Vagina (tissue), 2 donors: Measurements from ENCODE around the gene UROC1.

ENCODE experiments used
- CTCF ChIP-seq, 3 experiments: fragments of 450-650 bp in 2 of 3; fragments of 200-600 bp in 1 of 3; sonication (generic) in 1 of 3; IDR thresholded peaks; one replicate each; pipeline ENCODE4 v1.5.1; 2017 to 2019; ENCODE audit warnings: antibody characterized with exemption in 3 of 3, mild to moderate bottlenecking in 2 of 3, moderate library complexity in 2 of 3
- POLR2A ChIP-seq, 2 donors: fragments of 450-650 bp; IDR thresholded peaks; one replicate each; pipeline ENCODE4 v1.6.1; 2017; ENCODE audit warnings: antibody characterized with exemption in 2 of 2, mild to moderate bottlenecking in 2 of 2, moderate library complexity in 2 of 2
- POLR2AphosphoS5 ChIP-seq, 2 donors: sonication (generic); formaldehyde crosslinking; IDR thresholded peaks; one replicate each; pipeline ENCODE4 v1.9.0; 2017; ENCODE audit warnings: antibody characterized with exemption in 2 of 2, mild to moderate bottlenecking in 2 of 2, low read depth in 1 of 2; ENCODE audit not compliant: insufficient read depth in 1 of 2

- TF ChIP-seq CTCF (IDR thresholded peaks at IDR 0.05), result no peak
- no peak for TF ChIP-seq POLR2AphosphoS5 (IDR thresholded peaks at IDR 0.05; ENCODE audit: insufficient read depth in 1 of 2, low read depth in 1 of 2)
- no peak for TF ChIP-seq POLR2A (IDR thresholded peaks at IDR 0.05)
Observed at GRCh38 chr3:126524429-126524988, 6.9 kb upstream of the UROC1 start.
